GM19035 (cell line): ENCODE measurements around the gene ARHGEF17.
"Not testable (repeated sequence)": the region's sequence is repeated elsewhere in the genome, so short reads cannot be mapped to it uniquely, and the experiment has no call there.

ENCODE experiments used
- ATAC-seq: cut with Tn5 transposase; IDR thresholded peaks from one replicate; pipeline ENCODE4 v1.9.1; 2021; ENCODE audit not compliant: unreplicated experiment

ARHGEF17 gene

DNA sequence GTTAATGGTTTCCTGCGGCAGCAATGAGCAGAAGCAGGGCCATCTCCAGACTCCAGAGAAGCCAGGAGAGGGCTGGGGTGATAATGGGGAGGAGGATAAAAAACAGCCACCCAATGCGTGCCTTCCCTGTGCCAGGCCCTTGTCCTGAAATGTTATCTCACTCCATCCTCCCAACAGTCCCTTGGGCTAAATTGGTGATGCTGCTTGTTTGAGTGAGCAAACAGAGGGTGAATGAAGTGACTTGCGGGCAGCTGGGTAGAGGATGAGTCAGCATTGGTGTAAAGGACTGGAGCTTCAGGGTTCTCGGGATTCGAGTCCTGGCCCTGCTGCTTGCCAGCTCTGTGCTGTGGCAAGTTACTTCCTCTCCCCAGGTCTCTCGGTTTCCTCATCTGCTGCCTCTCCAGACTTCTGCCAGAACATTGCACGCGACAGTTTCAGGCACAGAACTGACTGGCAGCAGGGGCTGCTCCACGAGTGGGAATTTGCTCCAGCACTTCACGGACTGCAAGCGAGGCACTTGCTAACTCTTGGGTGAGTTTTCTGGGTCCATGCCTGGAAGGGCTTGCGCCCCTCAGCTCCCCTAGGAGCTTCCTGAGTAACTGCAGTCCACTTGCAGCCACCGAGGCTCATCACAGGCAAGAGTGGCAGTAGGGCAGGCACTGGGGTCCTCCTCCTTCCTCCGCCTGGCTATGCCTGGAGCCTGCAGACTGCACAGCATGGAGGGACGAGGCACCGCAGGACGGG, 36.0 kb upstream of the ARHGEF17 start, which contains the start of gene P2RY6:
TSS of gene P2RY6 (plus strand) at position 403 of the 744 bp plus-strand sequence. CDS start 24,181 bp downstream, outside the sequence.
- no peak for ATAC-seq

DNA sequence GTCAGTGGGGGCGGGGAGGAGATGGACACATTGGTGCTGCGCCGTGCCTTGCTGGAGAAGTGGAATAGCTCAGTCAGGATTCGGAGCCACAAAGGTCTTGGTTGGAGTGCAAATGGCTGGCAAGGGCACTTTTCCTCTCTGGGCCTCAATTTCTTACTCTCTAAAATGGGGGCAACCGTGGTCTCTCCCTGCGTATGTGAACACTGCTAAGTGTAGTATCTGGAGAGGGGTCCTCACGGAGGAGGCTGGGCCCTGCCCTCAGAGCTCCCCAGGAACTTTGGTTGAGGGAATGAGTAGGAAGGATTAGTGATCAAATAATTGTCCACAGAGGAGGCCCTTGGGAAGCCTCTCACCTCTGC, 35.4 kb upstream of the ARHGEF17 start:
- no peak for ATAC-seq

DNA sequence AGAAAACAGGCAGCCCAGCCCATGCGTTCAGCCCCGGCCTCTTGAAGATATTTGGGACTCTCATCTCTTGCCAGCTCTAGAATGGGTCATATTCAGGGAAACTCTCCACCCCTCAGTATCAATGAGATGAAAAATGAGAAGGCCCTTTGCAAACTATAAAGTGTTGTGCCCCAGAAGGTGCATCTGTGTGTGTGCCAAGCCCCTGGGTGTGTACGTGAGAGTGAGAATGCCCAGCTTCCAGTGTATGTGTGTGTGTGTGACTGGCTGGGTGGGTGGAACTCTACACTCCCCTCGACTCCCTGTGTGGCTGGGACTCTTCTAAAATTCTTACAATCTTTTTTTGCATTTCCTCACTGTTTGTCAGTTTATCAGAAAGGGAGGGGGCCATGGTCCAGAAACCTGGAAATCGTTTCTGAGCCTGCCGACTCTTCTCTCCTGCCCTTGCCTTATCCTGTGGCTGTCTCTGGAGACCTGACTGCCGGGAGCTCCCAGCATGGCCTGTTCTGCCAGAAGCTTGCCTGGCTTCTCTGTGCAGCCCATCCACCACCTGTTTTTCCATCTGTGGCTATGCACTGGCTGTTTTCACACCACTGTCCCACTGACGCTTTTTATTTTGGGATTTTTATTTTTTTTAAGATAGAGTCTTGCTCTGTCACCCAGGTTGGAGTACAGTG, 34.7 kb upstream of the ARHGEF17 start:
- no peak for ATAC-seq

DNA sequence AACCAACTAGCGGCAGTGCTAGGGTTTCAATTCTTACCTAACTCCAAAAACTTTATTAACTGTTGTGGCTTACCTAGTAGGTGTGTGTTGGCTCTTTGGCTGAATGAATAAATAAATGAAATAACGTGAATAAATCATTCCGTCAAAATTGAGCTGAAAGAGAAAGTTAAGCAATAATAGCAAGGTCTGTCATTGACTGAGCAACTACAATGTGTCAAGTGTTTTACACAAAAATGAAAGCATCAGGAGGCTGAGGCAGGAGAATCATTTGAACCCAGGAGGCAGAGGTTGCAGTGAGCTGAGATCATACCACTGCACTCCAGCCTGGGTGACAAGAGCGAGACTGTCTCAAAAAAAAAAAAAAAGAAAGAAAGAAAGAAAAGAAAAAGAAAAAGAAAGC, 33.9 kb upstream of the ARHGEF17 start:
- ATAC-seq: not testable (repeated sequence)

DNA sequence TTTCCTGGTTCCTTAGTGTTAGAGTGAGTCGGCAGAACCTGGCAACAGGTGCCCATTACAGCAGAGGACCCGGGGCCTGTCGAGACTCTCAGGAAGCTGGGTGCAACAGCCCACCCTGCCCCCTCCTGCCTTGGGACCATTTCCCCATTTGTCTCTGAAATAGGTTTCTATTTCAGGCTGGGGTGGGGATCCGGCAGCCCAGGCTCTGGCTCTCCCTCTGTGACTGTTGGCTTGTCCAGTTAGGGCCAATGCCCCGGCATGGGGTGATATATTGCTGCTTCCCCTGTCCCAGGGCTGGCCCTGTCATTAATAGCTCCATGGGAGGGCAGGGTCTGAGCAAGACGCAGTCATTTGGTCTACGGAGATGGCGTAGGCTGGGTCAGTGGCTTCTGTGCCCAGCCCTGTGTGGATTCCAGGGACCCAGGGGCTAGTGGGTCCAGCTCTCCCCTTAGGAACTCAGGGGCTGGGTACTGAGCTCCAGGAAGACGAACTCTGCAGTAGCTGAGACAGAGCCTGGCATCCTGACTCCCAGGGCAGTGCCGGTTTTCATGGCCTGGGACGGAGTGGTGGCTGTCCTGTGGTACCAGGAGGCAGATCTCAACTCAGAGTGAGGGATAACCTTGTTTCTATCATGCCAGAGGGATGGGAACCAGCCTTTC, 33.2 kb upstream of the ARHGEF17 start:
- no peak for ATAC-seq

DNA sequence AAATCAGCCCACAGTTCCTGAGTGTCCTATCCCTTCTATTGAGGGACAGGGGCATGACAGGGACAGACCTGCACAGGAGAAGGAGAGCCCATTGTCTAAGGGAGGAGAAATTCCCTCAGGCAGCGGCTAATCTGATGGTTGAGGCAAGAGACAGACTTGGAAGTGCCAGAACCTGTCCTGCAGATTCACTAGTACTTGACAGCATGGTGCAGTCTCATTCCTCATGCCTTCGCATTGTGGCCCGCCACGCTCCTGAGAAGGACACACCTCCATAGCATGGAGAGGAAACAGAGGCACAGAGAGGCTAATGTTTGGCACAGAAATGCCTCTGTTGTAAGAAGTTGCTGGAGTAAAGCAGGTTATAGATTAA, 32.7 kb upstream of the ARHGEF17 start:
- no peak for ATAC-seq

DNA sequence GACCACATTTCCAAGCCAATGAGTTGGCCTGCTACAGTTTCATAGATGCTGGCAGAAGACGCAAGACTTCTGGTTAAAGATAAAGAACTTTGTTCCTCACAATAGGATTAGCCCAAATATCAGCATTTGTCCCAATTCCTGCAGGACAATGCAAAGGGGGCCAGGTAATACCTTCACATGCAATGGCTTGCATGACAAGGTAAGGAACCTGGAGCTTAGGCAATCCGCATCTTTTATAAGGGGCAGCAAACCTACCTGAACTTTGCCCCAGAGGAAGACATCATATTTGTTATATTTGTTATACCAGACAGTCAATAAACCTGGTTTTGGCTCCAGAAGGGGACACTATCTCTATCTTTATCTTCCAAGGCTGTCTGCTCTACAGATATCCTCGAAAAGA, 30.6 kb upstream of the ARHGEF17 start:
- no peak for ATAC-seq

DNA sequence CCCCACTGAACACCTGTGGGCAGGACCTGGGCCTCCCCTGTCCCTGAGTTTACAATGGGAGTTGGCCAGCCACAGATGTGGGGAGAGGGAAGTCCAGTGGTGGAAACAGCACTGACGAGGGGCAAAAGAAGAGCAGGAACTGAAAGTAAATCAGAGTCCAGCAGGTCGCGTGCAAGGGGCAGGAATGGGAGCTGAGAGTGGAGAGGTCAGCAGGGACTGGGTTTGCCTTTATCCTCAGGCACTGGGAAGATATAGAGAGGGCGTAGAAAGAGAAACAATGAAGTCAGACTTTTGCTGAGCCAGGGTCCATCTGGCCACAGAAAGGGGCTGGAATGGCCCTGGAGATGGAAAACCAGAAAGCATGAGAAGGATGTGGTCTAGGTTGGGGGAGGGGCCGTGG, 27.4 kb upstream of the ARHGEF17 start:
- no peak for ATAC-seq

DNA sequence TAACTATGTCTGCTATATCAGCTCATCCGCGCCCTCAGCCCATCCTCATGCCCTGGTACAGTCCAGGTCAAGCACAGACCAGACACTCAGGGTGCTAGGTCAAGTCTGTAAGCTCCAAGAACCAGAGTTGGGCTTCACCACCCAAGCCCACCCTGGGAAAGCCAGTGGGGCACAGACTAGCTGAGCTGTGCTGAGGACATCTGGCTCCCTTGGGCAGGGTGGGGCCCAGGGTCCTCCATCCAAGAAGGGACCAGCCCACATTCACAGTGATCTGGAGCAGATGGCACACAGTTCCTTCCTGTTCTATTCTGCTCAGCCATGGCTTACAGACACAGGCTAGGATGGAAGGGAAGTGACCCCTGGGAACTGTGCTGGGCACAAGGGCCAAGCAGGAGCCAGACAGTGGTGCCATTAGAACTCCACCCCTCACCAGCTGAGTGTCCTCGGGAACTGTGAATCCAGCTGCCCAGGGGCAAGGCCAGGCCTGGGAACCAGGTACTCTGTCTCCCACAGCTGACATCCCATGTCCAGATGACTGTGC, 26.8 kb upstream of the ARHGEF17 start:
- no peak for ATAC-seq

DNA sequence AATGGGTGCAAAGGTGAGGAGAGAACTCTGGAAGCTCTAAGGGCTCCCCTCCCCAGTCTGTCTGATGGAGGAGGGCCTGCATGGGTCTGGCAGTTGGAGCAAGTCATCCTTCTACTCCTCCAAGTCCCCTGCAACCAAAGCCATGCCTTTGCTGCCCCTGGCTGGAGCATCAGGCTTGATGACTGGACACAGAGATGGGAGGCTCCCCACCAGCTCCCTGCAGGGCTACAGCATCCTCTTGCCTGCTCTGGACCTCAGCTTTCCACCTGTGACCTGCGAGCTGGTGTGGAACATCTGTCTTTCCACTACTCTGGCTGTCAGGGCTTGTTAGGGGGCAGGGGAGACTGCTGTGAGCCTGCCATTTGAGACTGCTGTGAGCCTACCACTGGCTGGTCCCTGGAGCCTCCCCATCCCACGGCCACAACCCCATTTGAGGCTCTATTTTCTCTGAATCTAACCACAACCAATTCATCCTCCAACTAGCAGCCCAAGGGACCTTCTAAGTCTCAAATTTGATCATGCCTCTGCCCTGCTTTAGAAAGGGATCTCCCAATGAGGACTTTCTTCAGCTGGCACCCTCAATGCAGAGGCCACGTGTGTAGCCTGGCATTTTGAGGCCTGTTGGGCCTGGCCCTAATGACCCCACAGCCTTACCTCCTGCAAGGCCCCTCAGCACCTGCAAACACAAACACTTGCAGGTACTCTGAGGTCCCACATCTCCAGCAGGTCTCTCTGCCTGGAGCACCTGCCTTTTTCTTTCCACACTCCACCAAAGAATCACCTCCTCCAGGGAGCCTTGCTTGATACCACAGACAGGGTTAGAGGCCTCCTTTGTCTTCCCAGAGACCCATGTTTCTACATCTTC, 26.0 kb upstream of the ARHGEF17 start:
- ATAC-seq: no peak

DNA sequence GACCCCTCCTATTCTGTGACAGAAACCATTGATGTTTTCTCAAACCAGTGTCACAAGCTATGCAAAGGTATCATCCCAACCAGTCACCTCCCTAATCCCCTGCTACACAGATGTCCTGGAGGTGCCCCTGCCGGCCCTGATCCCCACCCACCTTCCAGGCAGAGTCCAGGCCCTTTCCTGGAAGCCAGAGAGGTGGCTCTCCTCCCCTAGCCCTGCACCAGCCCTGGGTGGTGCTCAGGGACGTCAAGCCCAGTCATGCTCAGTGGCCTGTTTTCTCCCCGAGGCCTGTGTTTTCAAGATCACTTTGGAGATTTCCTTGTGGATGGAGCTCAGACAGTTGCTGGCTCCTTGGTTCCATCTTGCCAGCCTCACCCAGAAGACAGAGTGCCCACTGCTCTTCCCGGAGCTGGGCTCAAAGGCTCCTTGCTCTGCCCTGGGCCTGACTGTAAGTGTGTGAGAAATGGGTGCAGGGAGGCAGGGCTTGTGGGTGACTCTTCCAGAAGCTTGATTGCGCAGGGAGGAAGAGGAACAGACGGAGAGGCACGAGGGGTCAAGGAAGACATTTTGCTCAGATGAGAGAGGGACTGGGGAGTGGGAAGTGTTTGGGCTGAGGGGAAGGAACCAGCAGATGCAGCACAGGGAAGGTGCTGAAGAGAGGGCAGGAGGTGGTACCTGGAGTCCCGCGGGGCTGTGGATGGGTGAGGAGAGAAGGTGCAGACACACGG, 24.6 kb upstream of the ARHGEF17 start:
- no peak for ATAC-seq

DNA sequence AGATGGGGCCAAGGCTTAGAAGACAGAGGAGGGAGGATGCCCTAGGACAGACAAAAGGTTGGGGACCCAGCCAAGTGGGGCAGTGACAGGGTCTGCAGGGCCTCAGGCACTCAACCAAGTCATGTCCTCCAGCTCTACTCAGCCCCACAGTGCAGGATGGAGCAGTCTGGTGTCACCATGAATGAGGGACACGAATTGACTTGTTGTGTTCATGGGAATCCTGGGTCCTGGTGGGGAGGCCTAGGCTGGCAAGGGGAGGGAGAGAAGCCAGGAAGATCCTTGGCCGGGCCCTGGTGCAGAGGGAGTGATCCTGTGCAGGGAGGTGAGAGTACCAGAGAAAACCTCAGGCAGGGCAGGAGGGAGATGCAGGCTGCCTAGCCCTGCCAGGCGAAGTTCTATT, 24.0 kb upstream of the ARHGEF17 start:
- no peak for ATAC-seq

DNA sequence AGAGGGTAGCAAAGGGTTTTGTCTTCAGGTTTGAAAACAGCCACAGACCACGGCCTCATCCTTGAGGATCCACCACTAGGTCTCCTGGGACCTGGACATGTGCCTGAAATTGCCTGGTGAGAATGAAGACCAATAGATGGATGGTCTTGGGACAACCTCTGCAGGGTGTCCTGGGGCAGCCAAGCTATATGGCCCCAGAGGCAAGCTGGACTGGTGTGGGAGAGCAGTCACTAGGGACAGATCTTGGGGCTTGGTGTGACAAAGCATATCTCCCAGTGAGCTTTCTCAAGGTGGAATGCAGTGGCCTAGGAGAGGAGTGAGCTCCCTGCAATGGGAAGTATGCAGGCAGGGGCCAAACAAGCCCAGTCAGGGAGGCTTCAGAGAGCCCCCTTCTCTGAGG, 22.4 kb upstream of the ARHGEF17 start:
- ATAC-seq: no peak

DNA sequence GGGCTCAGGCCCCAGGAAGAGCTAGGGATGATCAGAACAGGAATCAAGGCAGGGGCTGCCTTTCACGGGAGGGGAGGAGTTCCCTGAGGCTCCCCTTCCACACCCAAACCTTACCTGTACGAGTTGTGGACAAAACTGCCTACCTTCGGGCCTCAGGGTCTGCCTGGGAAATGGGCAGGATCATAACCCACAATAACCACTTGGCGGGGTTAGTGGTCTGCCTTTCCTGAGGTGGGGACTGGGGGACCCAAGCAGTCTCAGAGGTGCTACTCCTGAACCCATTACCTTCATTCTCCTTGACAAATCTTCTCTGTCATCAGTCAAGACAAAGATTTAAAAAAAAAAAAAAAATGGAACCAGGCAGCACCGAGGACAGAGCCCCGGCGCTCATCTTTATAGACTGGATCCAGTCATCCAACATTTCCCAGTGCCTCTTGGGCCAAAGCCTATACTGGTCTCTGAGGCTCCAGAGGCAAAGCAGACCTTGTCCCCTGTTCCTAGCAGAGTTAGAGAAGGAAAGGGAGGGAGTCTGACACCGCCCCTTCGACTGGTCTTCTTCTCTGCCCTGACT, 21.8 kb upstream of the ARHGEF17 start:
- ATAC-seq: no peak

DNA sequence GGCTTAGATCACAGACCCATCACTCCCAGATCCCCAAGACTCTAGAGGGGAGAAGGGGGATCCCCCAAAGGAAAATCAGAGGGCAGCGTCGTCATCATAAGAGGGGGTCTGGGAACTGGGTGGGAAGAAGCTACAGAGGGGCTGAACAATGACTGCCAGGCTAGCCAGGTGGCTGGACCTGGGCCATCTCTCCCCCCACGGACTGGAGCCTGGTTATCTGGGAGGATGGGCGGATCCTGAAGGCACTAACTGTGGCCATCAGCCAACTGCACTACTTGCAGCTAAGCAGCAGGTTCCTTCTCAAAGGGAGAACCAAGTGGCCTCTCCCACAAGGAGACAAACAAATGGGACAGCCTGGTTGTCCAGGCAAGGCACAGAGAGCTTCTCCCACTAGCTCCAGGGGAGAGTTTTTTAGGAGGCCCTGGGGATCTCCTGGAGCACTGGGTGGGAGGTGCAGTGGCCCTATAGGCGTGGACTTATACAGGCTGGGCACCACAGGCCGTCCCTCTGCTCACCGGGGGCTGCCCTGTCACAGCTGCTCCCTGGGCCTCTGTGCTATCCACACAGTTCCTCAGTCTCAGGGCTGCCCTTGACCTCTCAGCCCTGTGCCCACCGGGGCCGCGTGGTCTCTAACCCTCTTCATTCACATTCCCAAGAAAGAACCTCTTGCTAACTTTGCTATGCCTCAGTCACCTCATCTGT, 20.5 kb upstream of the ARHGEF17 start:
- ATAC-seq: no peak

DNA sequence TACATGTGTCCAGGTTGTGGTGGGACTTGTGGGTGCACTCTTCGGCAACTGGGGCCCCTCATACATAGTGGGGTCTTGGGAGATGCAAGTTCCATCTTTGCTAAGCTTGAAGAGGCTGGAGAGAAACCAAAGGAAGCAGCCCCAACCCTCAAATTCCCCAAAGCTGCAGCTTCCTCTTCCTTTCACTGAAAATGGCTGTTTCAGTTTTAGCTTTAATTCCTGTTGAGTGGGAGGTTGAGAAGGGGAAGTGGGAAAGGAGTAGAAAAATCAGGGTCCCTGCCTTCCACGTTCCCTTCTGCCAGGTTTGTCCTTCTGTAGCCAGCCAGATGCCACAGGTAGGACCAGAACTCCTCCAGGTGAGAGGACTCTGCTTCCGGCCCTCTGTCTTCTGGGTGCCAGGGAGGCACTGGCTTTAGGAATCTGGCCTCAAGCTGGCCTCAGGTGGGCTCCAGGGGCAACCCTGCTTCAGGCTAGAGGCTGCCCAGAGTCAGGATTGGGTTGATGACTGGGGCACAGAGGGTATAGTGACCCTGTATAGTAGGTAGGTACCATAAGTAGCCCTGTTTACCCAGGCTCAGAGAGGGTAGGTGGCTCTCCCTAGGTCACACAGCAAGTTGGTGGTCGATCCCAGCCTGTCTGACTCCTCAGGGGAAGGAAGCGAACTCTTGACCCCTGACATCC, 19.7 kb upstream of the ARHGEF17 start:
- ATAC-seq: no peak

DNA sequence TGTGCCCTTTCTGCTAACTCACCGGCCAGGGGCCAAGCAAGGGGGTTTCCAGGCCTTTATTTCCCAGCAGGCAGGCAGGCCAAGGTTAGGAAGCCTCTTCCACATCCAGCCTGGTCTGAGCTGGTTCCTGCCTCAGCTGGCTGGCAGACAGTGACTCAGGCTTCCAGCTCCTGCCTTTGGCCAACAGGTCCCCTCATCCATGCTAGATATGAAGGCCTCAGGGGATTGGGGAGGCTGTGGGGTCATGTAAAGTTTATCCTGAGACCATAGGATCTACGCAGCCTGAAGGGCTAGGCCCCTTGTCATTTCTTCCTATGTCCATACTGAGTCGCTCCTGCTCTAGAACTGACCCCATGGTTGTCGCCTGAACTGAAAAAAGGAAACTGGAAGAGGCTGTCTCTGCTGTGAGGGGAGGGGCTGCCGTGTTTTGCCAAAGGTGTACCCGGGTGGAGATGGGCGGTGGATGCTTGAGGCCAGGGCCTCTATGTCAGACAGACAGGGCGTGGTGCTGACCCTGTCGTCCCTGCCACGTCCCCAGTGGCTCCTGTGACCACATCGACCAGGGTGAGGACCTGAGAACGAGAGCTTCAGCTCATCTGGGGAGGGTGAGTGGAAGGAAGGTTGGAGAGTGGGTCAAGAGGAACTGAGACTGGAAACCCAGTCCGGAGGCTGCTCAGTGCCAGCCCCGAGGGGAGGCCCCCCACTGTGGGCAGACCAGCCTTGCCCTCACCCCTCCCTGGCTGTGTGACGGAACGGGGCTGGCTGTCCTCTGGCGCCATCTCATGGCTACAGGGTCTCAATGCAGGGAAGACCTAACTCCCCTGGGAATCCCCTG, 19.0 kb upstream of the ARHGEF17 start:
- ATAC-seq: peak; percentile 67

DNA sequence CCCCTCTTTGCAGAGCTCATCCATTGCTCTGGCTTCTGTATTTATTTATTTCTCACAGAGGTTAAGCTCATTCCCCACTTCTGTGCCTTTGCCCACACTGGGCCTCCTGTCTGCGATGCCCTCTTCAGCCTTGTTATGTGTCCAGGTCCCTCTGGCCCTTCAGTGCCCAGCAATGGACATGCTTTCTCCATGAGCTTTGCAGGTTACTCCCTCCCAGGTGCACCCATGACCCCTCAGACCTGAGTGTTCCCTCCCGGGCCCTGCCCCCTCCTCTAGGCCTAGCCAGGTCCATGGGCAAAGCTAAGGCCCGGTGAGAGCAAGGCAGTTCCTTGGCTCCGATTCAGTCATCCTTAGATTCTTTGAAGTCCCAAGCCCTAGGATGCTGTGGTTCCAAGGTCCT, 17.5 kb upstream of the ARHGEF17 start:
- no peak for ATAC-seq
